Mucosa of descending colon (tissue), 3 donors: ENCODE data around the gene BBX. TPM values are rescaled to one million over a fixed set of nuclear protein-coding genes. Genes with fewer than 3 reads are reported as not detected.

Experiments used
- ATAC-seq: fragments of 200-7000 bp; cut with Tn5 transposase; one replicate; pipeline ENCODE4 v1.9.1; 2020; ENCODE audit warnings: mild to moderate bottlenecking, moderate library complexity
- DNase-seq, 3 donors: peaks; one replicate each; pipeline ENCODE4 v3.0.0-alpha.2; 2020
- H3K36me3 ChIP-seq: fragments of 200-600 bp; one replicate; pipeline ENCODE4 v1.8.0; 2021; ENCODE audit warnings: low read depth, mild to moderate bottlenecking
- H3K4me1 ChIP-seq: fragments of 200-600 bp; one replicate; pipeline ENCODE4 v1.8.0; 2021; ENCODE audit warnings: low read depth, mild to moderate bottlenecking
- H3K4me3 ChIP-seq: fragments of 200-600 bp; one replicate; pipeline ENCODE4 v1.8.0; 2021; ENCODE audit warnings: mild to moderate bottlenecking
- H3K9me3 ChIP-seq: fragments of 200-600 bp; one replicate; pipeline ENCODE4 v1.8.0; 2021; ENCODE audit warnings: mild to moderate bottlenecking
- CTCF ChIP-seq: fragments of 200-600 bp; IDR thresholded peaks from one replicate; pipeline ENCODE4 v1.8.0; 2022; ENCODE audit warnings: antibody characterized with exemption, mild to moderate bottlenecking
- intact Hi-C, 2 donors: fragments of 100-400 bp; cut with DNase I in 1 of 2; cut with micrococcal nuclease in 1 of 2; formaldehyde crosslinking; loops; one replicate each; pipeline versions ENCODE4 v1.11.0 to v1.11.1; 2022; cut with DNase I, micrococcal nuclease
- total RNA-seq, 3 donors: library from RNA; stranded (reverse); fragmentation: NEBNext Ultra II Directional in 2 of 3; extraction: Animal tissue kit (Norgen Biotek cat#: 25700) in 2 of 3; gene quantifications; one replicate each; pipeline versions ENCODE4 v1.2.1 to v1.2.4, GENCODE V29; 2021 to 2023
- donor health status: DM: no; HTN: no; CAD: no; lungs with moderate emphysema.
- donor health status: DM: no; HTN: no; CAD: no.
- donor health status: DM: no; HTN: yes; CAD: no.

BBX gene
- total RNA-seq, 3 donors from 2014 or later: 24.4 to 69.9 (median 26.0) TPM

- intact Hi-C loops: no loop called here
- ATAC-seq (no peak), DNase-seq (no peak)
- Histone ChIP-seq H3K9me3 (no peaks in the 10 kb centered on the region), H3K36me3 (no peaks in the 10 kb centered on the region), H3K4me1 (no peaks in the 10 kb centered on the region), H3K4me3 (no peak overlapping the region)
- TF ChIP-seq CTCF: no peak
Observed at GRCh38 chr3:107848351-107848915, 325.7 kb downstream of the BBX start.

GRCh38 chr3:107850681-107851080 lies 327.9 kb downstream of the BBX start:
- intact Hi-C loops: no loop called here

GRCh38 chr3:107853821-107854220 lies 331.1 kb downstream of the BBX start:
- no peak for ATAC-seq
- Histone ChIP-seq H3K4me1 (no peaks in the 10 kb centered on the region), H3K4me3 (no peak overlapping the region), H3K9me3 (no peaks in the 10 kb centered on the region), H3K36me3 (no peaks in the 10 kb centered on the region)
- TF ChIP-seq CTCF: no peak
- DNase-seq: no peak
- intact Hi-C loops: no loop called here

More at GRCh38 chr3:107850681-107851080, 327.9 kb downstream of the BBX start:
- DNase-seq: no peak
- TF ChIP-seq CTCF: no peak
- Histone ChIP-seq H3K4me3 (no peak overlapping the region), H3K9me3 (no peaks in the 10 kb centered on the region), H3K4me1 (no peaks in the 10 kb centered on the region), H3K36me3 (no peaks in the 10 kb centered on the region)
- ATAC-seq: no peak

GRCh38 chr3:107854733-107855132 lies 332.0 kb downstream of the BBX start:
- TF ChIP-seq CTCF: no peak
- Histone ChIP-seq H3K9me3 (no peaks in the 10 kb centered on the region), H3K36me3 (no peaks in the 10 kb centered on the region), H3K4me1 (no peaks in the 10 kb centered on the region), H3K4me3 (no peak overlapping the region)
- intact Hi-C loops: no loop called here
- DNase-seq (no peak), ATAC-seq (no peak)

GRCh38 chr3:107855710-107856109 lies 332.9 kb downstream of the BBX start:
- Histone ChIP-seq H3K9me3 (no peaks in the 10 kb centered on the region), H3K4me1 (no peaks in the 10 kb centered on the region), H3K36me3 (no peaks in the 10 kb centered on the region), H3K4me3 (no peak overlapping the region)
- peak; percentile 73 for ATAC-seq
- TF ChIP-seq CTCF: no peak
- intact Hi-C loops: no loop called here
- DNase-seq: peak in 1 of 3 donors; percentile 6

GRCh38 chr3:107857854-107858253 lies 335.1 kb downstream of the BBX start:
- H3K9me3 ChIP-seq: no peaks in the 10 kb centered on the region

More at GRCh38 chr3:107857854-107858253, 335.1 kb downstream of the BBX start:
- Histone ChIP-seq H3K4me3 (no peak overlapping the region), H3K4me1 (no peaks in the 10 kb centered on the region), H3K36me3 (no peaks in the 10 kb centered on the region)
- TF ChIP-seq CTCF: no peak
- ATAC-seq: no peak
- DNase-seq: no peak
- intact Hi-C loops: no loop called here
